Measurements from ENCODE around the gene RASGRP1.

GRCh38 chr15:38593524-38593923 is 28.9 kb upstream of the RASGRP1 start:
- no peak for TF ChIP-seq CTCF (IDR thresholded peaks at IDR 0.05)
- TF ChIP-seq POLR2A (IDR thresholded peaks at IDR 0.05; ENCODE audit: low read depth), result no peak
- TF ChIP-seq EP300 (IDR thresholded peaks at IDR 0.05), result no peak
